Stimulated activated CD4-positive, alpha-beta T cell treated with anti-CD3 and anti-CD28 coated beads, Interleukin-15, amount 100 ng/mL, for 48 hours (primary cell): Measurements from ENCODE around the gene RNASE1.
"Not testable (repeated sequence)": the region's sequence is repeated elsewhere in the genome, so short reads cannot be mapped to it uniquely, and the experiment has no call there.

Experiments
- DNase-seq, 2 donors: peaks; one replicate each; pipeline ENCODE4 v3.0.0-alpha.2; 2020; ENCODE audit warnings: low read depth in 2 of 2

The RNASE1 gene

GRCh38 chr14:20802341-20803084 is at the start of gene RNASE1:
Gene RNASE1, minus strand, starts transcription at chr14:20802844. Its CDS starts 776 bp downstream, at chr14:20802068.
- DNase-seq = no peak

- no peak for DNase-seq
Observed at GRCh38 chr14:20848955-20849570, 46.4 kb upstream of the RNASE1 start.

- no peak for DNase-seq
Observed at GRCh38 chr14:20848316-20848954, 45.8 kb upstream of the RNASE1 start.

- no peak for DNase-seq
Observed at GRCh38 chr14:20846560-20846959, 43.9 kb upstream of the RNASE1 start.

- no peak for DNase-seq
Observed at GRCh38 chr14:20841096-20841495, 38.5 kb upstream of the RNASE1 start.

GRCh38 chr14:20837831-20838230 is 35.2 kb upstream of the RNASE1 start:
- no peak for DNase-seq

- DNase-seq = no peak
Observed at GRCh38 chr14:20836668-20837338, 34.2 kb upstream of the RNASE1 start.

GRCh38 chr14:20834899-20835298 is 32.3 kb upstream of the RNASE1 start:
- no peak for DNase-seq

- no peak for DNase-seq
Observed at GRCh38 chr14:20830831-20831230, 28.2 kb upstream of the RNASE1 start.

- not testable (repeated sequence) for DNase-seq
Observed at GRCh38 chr14:20828024-20828694, 25.5 kb upstream of the RNASE1 start.

GRCh38 chr14:20827326-20827725 is 24.7 kb upstream of the RNASE1 start:
- no peak for DNase-seq

- DNase-seq = not testable (repeated sequence)
Observed at GRCh38 chr14:20826666-20827065, 24.0 kb upstream of the RNASE1 start.

- DNase-seq = no peak
Observed at GRCh38 chr14:20823859-20824258, 21.2 kb upstream of the RNASE1 start.

- not testable (repeated sequence) for DNase-seq
Observed at GRCh38 chr14:20821521-20822108, 19.0 kb upstream of the RNASE1 start.

- DNase-seq = no peak
Observed at GRCh38 chr14:20820063-20820904, 17.6 kb upstream of the RNASE1 start.

- no peak for DNase-seq
Observed at GRCh38 chr14:20818861-20819260, 16.2 kb upstream of the RNASE1 start.

- DNase-seq = not testable (repeated sequence)
Observed at GRCh38 chr14:20815946-20816345, 13.3 kb upstream of the RNASE1 start.

GRCh38 chr14:20811986-20812975 is 9.6 kb upstream of the RNASE1 start:
- DNase-seq = no peak

GRCh38 chr14:20809917-20810316 is 7.3 kb upstream of the RNASE1 start:
- DNase-seq = no peak
